SK-N-SH (cell line): Measurements from ENCODE around the gene BMP6. TPM values are rescaled to one million over a fixed set of nuclear protein-coding genes. Genes with fewer than 3 reads are reported as not detected.

Source experiments
- CTCF ChIA-PET: fragments of 300-600, 350-600 bp; formaldehyde crosslinking; extraction: SDS; loops from one replicate; lab custom pipeline; 2021; lab: Yijun Ruan, JAX
- POLR2A ChIA-PET: fragments of 350-600 bp; sonication (Branson Sonifier 250); formaldehyde crosslinking; extraction: SDS; loops from one replicate; lab custom pipeline; 2020; ENCODE audit warnings: antibody characterized with exemption, inconsistent platforms; lab: Yijun Ruan, JAX
- DNase-seq: peaks from one replicate; pipeline ENCODE4 v3.0.0; 2012
- H2AFZ ChIP-seq: fragments of 200-600 bp; sonication (generic); 2 replicates; pipeline ENCODE4 v1.8.1; 2016; ENCODE audit warnings: antibody characterized with exemption, mild to moderate bottlenecking, low read depth
- H3F3A ChIP-seq: fragments of 200-600 bp; sonication (generic); replicated peaks from 2 replicates; pipeline ENCODE3; 2016; ENCODE audit warnings: antibody characterized with exemption, mild to moderate bottlenecking; ENCODE audit not compliant: insufficient read depth
- H3K27ac ChIP-seq, 2 experiments: fragments of 200-500 bp in 1 of 2; fragments of 200-600 bp in 1 of 2; sonication (Bioruptor generic) in 1 of 2; sonication (generic), shearing (Covaris generic) in 1 of 2; 2 replicates each; pipeline versions ENCODE4 v1.5.1 to v1.6.1; 2014 to 2016; ENCODE audit warnings: low read depth in 2 of 2, inconsistent platforms in 1 of 2, low read length in 1 of 2, mild to moderate bottlenecking in 1 of 2, mixed read lengths in 1 of 2
- H3K27me3 ChIP-seq: fragments of 200-600 bp; sonication (generic), shearing (Covaris generic); 2 replicates; pipeline ENCODE4 v1.6.1; 2016; ENCODE audit warnings: mixed run types; ENCODE audit not compliant: insufficient read depth
- H3K36me3 ChIP-seq, 2 experiments: fragments of 200-500 bp in 1 of 2; fragments of 200-600 bp in 1 of 2; sonication (Bioruptor generic) in 1 of 2; sonication (generic) in 1 of 2; replicated peaks in 1 of 2; 2 replicates each; pipeline versions ENCODE3 to v1.5.1; 2014 to 2016; ENCODE audit warnings: low read length in 1 of 2, mild to moderate bottlenecking in 1 of 2; ENCODE audit not compliant: insufficient read depth in 2 of 2, control insufficient read depth in 1 of 2
- H3K4me1 ChIP-seq, 2 experiments: fragments of 200-500 bp in 1 of 2; fragments of 200-600 bp in 1 of 2; sonication (Bioruptor generic) in 1 of 2; sonication (generic), shearing (Covaris generic) in 1 of 2; 2 replicates each; pipeline versions ENCODE4 v1.5.1 to v1.6.1; 2014 to 2016; ENCODE audit warnings: low read depth in 1 of 2, low read length in 1 of 2, mixed run types in 1 of 2; ENCODE audit not compliant: insufficient read depth in 2 of 2, control insufficient read depth in 1 of 2
- H3K4me2 ChIP-seq: fragments of 200-600 bp; sonication (generic), shearing (Covaris generic); 2 replicates; pipeline ENCODE4 v1.6.1; 2017; ENCODE audit warnings: mixed run types
- H3K4me3 ChIP-seq, 2 experiments: fragments of 200-500 bp in 1 of 2; fragments of 200-600 bp in 1 of 2; sonication (Bioruptor generic) in 1 of 2; sonication (generic), shearing (Covaris generic) in 1 of 2; 2 replicates each; pipeline versions ENCODE4 v1.5.1 to v1.8.1; 2014 to 2016; ENCODE audit warnings: low read depth in 2 of 2, inconsistent platforms in 1 of 2, low read length in 1 of 2, mild to moderate bottlenecking in 1 of 2, mixed read lengths in 1 of 2, moderate library complexity in 1 of 2
- H3K79me2 ChIP-seq: fragments of 200-600 bp; sonication (generic); 2 replicates; pipeline ENCODE4 v1.8.1; 2017; ENCODE audit warnings: mild to moderate bottlenecking; ENCODE audit not compliant: insufficient read depth
- H3K9ac ChIP-seq: fragments of 200-600 bp; sonication (generic); 2 replicates; pipeline ENCODE4 v1.6.1; 2017; ENCODE audit warnings: mixed run types
- H3K9me2 ChIP-seq: fragments of 200-600 bp; sonication (generic); 2 replicates; pipeline ENCODE4 v1.6.1; 2017; ENCODE audit warnings: mixed run types
- H3K9me3 ChIP-seq: fragments of 200-600 bp; sonication (generic); 2 replicates; pipeline ENCODE4 v1.6.1; 2017; ENCODE audit warnings: mixed run types, mild to moderate bottlenecking, moderate library complexity
- H4K20me1 ChIP-seq: fragments of 200-600 bp; sonication (generic); 2 replicates; pipeline ENCODE4 v1.6.1; 2017; ENCODE audit warnings: mild to moderate bottlenecking, mixed run types; ENCODE audit not compliant: insufficient read depth
- CHD2 ChIP-seq: fragments of 150-350 bp; IDR thresholded peaks from 2 replicates; pipeline ENCODE4 v1.6.1; 2018; ENCODE audit warnings: low read length; ENCODE audit not compliant: partially characterized antibody
- CTCF ChIP-seq: fragments of 200-600 bp; sonication (generic); IDR thresholded peaks from 2 replicates; pipeline ENCODE4 v1.6.1; 2017; ENCODE audit warnings: antibody characterized with exemption, mild to moderate bottlenecking, moderate library complexity
- ELF1 ChIP-seq: IDR thresholded peaks from 2 replicates; pipeline ENCODE4 v1.4.0; 2012
- FOXJ3 ChIP-seq: sonication (generic); formaldehyde crosslinking; IDR thresholded peaks from 2 replicates; pipeline ENCODE4 v1.5.1; 2020; ENCODE audit warnings: mild to moderate bottlenecking, missing genetic modification reagents
- FOXM1 ChIP-seq: IDR thresholded peaks from 2 replicates; pipeline ENCODE4 v1.4.0; 2012; ENCODE audit warnings: low read depth, mild to moderate bottlenecking
- GABPA ChIP-seq: IDR thresholded peaks from 2 replicates; pipeline ENCODE4 v1.4.0; 2012; ENCODE audit warnings: low read depth, mild to moderate bottlenecking
- GATA2 ChIP-seq: sonication (generic); formaldehyde crosslinking; IDR thresholded peaks from 2 replicates; pipeline ENCODE4 v1.5.0; 2020; ENCODE audit warnings: mild to moderate bottlenecking, missing genetic modification reagents
- IRF3 ChIP-seq: fragments of 150-350 bp; IDR thresholded peaks from 2 replicates; pipeline ENCODE4 v1.6.1; 2016; ENCODE audit warnings: mild to moderate bottlenecking, low read depth, low read length
- MEF2A ChIP-seq: IDR thresholded peaks from 2 replicates; pipeline ENCODE4 v1.4.0; 2012; ENCODE audit warnings: low read depth, borderline replicate concordance
- NFIC ChIP-seq: IDR thresholded peaks from 2 replicates; pipeline ENCODE4 v1.4.0; 2012; ENCODE audit warnings: borderline replicate concordance
- REST ChIP-seq: IDR thresholded peaks from 2 replicates; pipeline ENCODE4 v1.6.1; 2012; ENCODE audit warnings: mild to moderate bottlenecking, low read depth, low read length, moderate library complexity
- RFX5 ChIP-seq: IDR thresholded peaks from 2 replicates; pipeline ENCODE4 v1.6.1; 2012; ENCODE audit warnings: mild to moderate bottlenecking, improper control_type of control experiment, low read length
- RXRA ChIP-seq: IDR thresholded peaks from 2 replicates; pipeline ENCODE4 v1.4.0; 2012; ENCODE audit warnings: low read depth, mild to moderate bottlenecking, borderline replicate concordance
- TEAD4 ChIP-seq: IDR thresholded peaks from 2 replicates; pipeline ENCODE4 v1.4.0; 2012; ENCODE audit warnings: mild to moderate bottlenecking, borderline replicate concordance; ENCODE audit not compliant: insufficient read depth
- WGBS: methylation state at CpG from one replicate; pipeline ENCODE4 v1.1.6; 2017; ENCODE audit warnings: low lambda C conversion rate; 5-methylcytosine and 5-hydroxymethylcytosine counted together
- polyA plus RNA-seq, 3 experiments: library from polyadenylated mRNA; depleted of rRNA; stranded (reverse); fragments of >200 nt; gene quantifications; 2 replicates each; pipeline ENCODE4 v1.2.3, GENCODE V29; 2012
- TF ChIP-seq, protein P1 (sequence below): IDR thresholded peaks from 2 replicates; pipeline ENCODE4 v1.4.0; 2012; ENCODE audit warnings: low read depth
- TF ChIP-seq, protein P2 (sequence below): IDR thresholded peaks from 2 replicates; pipeline ENCODE4; 2012

The BMP6 gene
- polyA plus RNA-seq, 1 of the 3 experiments (the other 2 are of a cell fraction): not detected

GRCh38 chr6:7921046-7921445 is 195.1 kb downstream of the BMP6 start:
- Histone ChIP-seq H4K20me1 (no peaks in the 10 kb centered on the region), H3F3A (no peaks in the 10 kb centered on the region), H3K9ac (no peak overlapping the region), H3K27me3 (no peaks in the 10 kb centered on the region; the same call in 1 of the 2 replicates), H3K4me1 (no peaks in the 10 kb centered on the region), H3K79me2 (no peaks in the 10 kb centered on the region), H3K36me3 (no peaks in the 10 kb centered on the region), H3K9me2 (no peaks in the 10 kb centered on the region), H3K27ac (no peak overlapping the region), H3K4me2 (no peak overlapping the region), H3K4me3 (no peak overlapping the region), H2AFZ (no peak overlapping the region), H3K9me3 (no peaks in the 10 kb centered on the region)
- POLR2A ChIA-PET: no interaction called here
- WGBS: 62% methylated on average over 3 of the region's 4 CpGs
- DNase-seq: no peak
- CTCF ChIA-PET: interaction anchor here (0.6 kb wide), 1 partner anchor 155 kb away, joined by 3 read pairs; no protein-coding TSS in a partner anchor
- TF ChIP-seq TEAD4 (no peak), FOXJ3 (CRISPR knock-in tag) (no peak), FOXM1 (no peak), RFX5 (no peak), CTCF (no peak), REST (no peak), MEF2A (no peak), IRF3 (no peak), CHD2 (no peak), ELF1 (no peak), GABPA (no peak), RXRA (no peak), GATA2 (CRISPR knock-in tag) (no peak), NFIC (no peak)
- TF ChIP-seq, protein P1, sequence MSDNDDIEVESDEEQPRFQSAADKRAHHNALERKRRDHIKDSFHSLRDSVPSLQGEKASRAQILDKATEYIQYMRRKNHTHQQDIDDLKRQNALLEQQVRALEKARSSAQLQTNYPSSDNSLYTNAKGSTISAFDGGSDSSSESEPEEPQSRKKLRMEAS: no peak
- TF ChIP-seq, protein P2, sequence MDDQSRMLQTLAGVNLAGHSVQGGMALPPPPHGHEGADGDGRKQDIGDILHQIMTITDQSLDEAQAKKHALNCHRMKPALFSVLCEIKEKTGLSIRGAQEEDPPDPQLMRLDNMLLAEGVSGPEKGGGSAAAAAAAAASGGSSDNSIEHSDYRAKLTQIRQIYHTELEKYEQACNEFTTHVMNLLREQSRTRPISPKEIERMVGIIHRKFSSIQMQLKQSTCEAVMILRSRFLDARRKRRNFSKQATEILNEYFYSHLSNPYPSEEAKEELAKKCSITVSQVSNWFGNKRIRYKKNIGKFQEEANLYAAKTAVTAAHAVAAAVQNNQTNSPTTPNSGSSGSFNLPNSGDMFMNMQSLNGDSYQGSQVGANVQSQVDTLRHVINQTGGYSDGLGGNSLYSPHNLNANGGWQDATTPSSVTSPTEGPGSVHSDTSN: no peak
